H9 (cell line): Measurements from ENCODE around the gene SLC4A9. TPM values are rescaled to one million over a fixed set of nuclear protein-coding genes. Genes with fewer than 3 reads are reported as not detected.

Source experiments
- DNase-seq: peaks from one replicate; pipeline ENCODE4 v3.0.0-alpha.2; 2017
- H2AFZ ChIP-seq: one replicate; pipeline ENCODE4 v1.6.1; 2013; ENCODE audit warnings: mild to moderate bottlenecking, low read length, control low read depth, moderate library complexity
- H2AK5ac ChIP-seq: 2 replicates; pipeline ENCODE4 v1.6.1; 2013; ENCODE audit warnings: low read length, control low read depth, mixed read lengths; ENCODE audit not compliant: insufficient read length
- H2BK120ac ChIP-seq: one replicate; pipeline ENCODE4 v1.6.1; 2013; ENCODE audit warnings: low read depth, mild to moderate bottlenecking, low read length, control low read depth, inconsistent platforms; ENCODE audit not compliant: poor library complexity, severe bottlenecking
- H2BK12ac ChIP-seq: 2 replicates; pipeline ENCODE4 v1.6.1; 2013; ENCODE audit warnings: low read length, control low read depth, mixed read lengths, low read depth; ENCODE audit not compliant: insufficient read length
- H2BK15ac ChIP-seq: 2 replicates; pipeline ENCODE4 v1.6.1; 2013; ENCODE audit warnings: low read depth, low read length, control low read depth
- H2BK20ac ChIP-seq: one replicate; pipeline ENCODE4 v1.6.1; 2013; ENCODE audit warnings: low read depth, mild to moderate bottlenecking, low read length, control low read depth, inconsistent platforms; ENCODE audit not compliant: poor library complexity, severe bottlenecking
- H2BK5ac ChIP-seq: 2 replicates; pipeline ENCODE4 v1.6.1; 2013; ENCODE audit warnings: low read length, control low read depth, mixed read lengths; ENCODE audit not compliant: insufficient read length
- H3K14ac ChIP-seq: 2 replicates; pipeline ENCODE4 v1.6.1; 2013; ENCODE audit warnings: low read length, control low read depth; ENCODE audit not compliant: insufficient read depth
- H3K18ac ChIP-seq: 2 replicates; pipeline ENCODE4 v1.6.1; 2013; ENCODE audit warnings: low read depth, mild to moderate bottlenecking, mixed read lengths, low read length, control low read depth; ENCODE audit not compliant: insufficient read length
- H3K23ac ChIP-seq: 2 replicates; pipeline ENCODE4 v1.6.1; 2013; ENCODE audit warnings: low read length, control low read depth, mixed read lengths, low read depth; ENCODE audit not compliant: insufficient read length
- H3K23me2 ChIP-seq: 2 replicates; pipeline ENCODE4 v1.6.1; 2013; ENCODE audit warnings: low read depth, mild to moderate bottlenecking, mixed read lengths, low read length, control low read depth; ENCODE audit not compliant: insufficient read length, poor library complexity, severe bottlenecking
- H3K27ac ChIP-seq: 2 replicates; pipeline ENCODE4 v1.5.1; 2013; ENCODE audit warnings: low read length, control low read depth, mixed read lengths, low read depth; ENCODE audit not compliant: insufficient read length
- H3K27me3 ChIP-seq: 2 replicates; pipeline ENCODE4 v1.6.1; 2013; ENCODE audit warnings: low read length, control low read depth, inconsistent platforms; ENCODE audit not compliant: insufficient read depth
- H3K4ac ChIP-seq: 2 replicates; pipeline ENCODE4 v1.6.1; 2013; ENCODE audit warnings: low read depth, mild to moderate bottlenecking, control low read depth, inconsistent platforms, low read length, moderate library complexity
- H3K4me1 ChIP-seq: 2 replicates; pipeline ENCODE4 v1.6.1; 2013; ENCODE audit warnings: low read length, control low read depth, inconsistent platforms; ENCODE audit not compliant: insufficient read depth
- H3K4me2 ChIP-seq: 2 replicates; pipeline ENCODE4 v1.6.1; 2013; ENCODE audit warnings: low read length, control low read depth, mixed read lengths; ENCODE audit not compliant: insufficient read length, insufficient read depth
- H3K56ac ChIP-seq: 2 replicates; pipeline ENCODE4 v1.6.1; 2013; ENCODE audit warnings: low read depth, mild to moderate bottlenecking, mixed read lengths, low read length, control low read depth; ENCODE audit not compliant: insufficient read length
- H3K79me1 ChIP-seq: 2 replicates; pipeline ENCODE4 v1.6.1; 2013; ENCODE audit warnings: low read depth, mild to moderate bottlenecking, moderate library complexity, low read length, control low read depth, inconsistent platforms; ENCODE audit not compliant: insufficient read depth, poor library complexity, severe bottlenecking
- H3K79me2 ChIP-seq: 2 replicates; pipeline ENCODE4 v1.6.1; 2013; ENCODE audit warnings: low read length, control low read depth, inconsistent platforms; ENCODE audit not compliant: insufficient read depth
- H3K9ac ChIP-seq: 2 replicates; pipeline ENCODE4 v1.6.1; 2013; ENCODE audit warnings: low read length, control low read depth, mixed read lengths; ENCODE audit not compliant: insufficient read length; ENCODE audit errors: extremely low read depth
- H3K9me3 ChIP-seq: one replicate; pipeline ENCODE4 v1.6.1; 2013; ENCODE audit warnings: low read depth, low read length, inconsistent platforms; ENCODE audit not compliant: control insufficient read depth
- H3T11ph ChIP-seq: one replicate; pipeline ENCODE4 v1.6.1; 2013; ENCODE audit warnings: mild to moderate bottlenecking, low read length, control low read depth, inconsistent platforms
- H4K20me1 ChIP-seq: one replicate; pipeline ENCODE4 v1.6.1; 2013; ENCODE audit not compliant: control insufficient read depth, insufficient read length, insufficient read depth
- H4K5ac ChIP-seq: 2 replicates; pipeline ENCODE4 v1.6.1; 2013; ENCODE audit warnings: low read depth, mild to moderate bottlenecking, mixed read lengths, low read length, control low read depth; ENCODE audit not compliant: insufficient read length
- H4K8ac ChIP-seq: replicated peaks from 2 replicates; pipeline ENCODE4 v1.6.1; 2013; ENCODE audit warnings: low read length, control low read depth, mixed read lengths, low read depth; ENCODE audit not compliant: insufficient read length
- H4K91ac ChIP-seq: 2 replicates; pipeline ENCODE4 v1.6.1; 2013; ENCODE audit warnings: low read depth, mild to moderate bottlenecking, moderate library complexity, mixed read lengths, low read length, control low read depth; ENCODE audit not compliant: insufficient read length
- H3K27ac Mint-ChIP-seq, 3 experiments: 2 replicates in 2 of 3; 3 replicates in 1 of 3; pipeline ENCODE4 v1.8.0; 2020 to 2021; ENCODE audit warnings: mixed read lengths in 3 of 3, mild to moderate bottlenecking in 1 of 3, moderate library complexity in 1 of 3
- H3K27me3 Mint-ChIP-seq: 2 replicates; pipeline ENCODE4 v1.8.0; 2021; ENCODE audit warnings: low read depth, mild to moderate bottlenecking, moderate library complexity, mixed read lengths
- H3K36me3 Mint-ChIP-seq, 3 experiments: 2 replicates in 2 of 3; 3 replicates in 1 of 3; pipeline ENCODE4 v1.8.0; 2020 to 2021; ENCODE audit warnings: low read depth in 3 of 3, mixed read lengths in 3 of 3; ENCODE audit not compliant: insufficient read depth in 1 of 3
- H3K4me1 Mint-ChIP-seq, 2 experiments: 2 replicates each; pipeline ENCODE4 v1.8.0; 2020; ENCODE audit warnings: mixed read lengths in 2 of 2
- H3K4me3 Mint-ChIP-seq, 2 experiments: 2 replicates in 1 of 2; 3 replicates in 1 of 2; pipeline ENCODE4 v1.8.0; 2020 to 2021; ENCODE audit warnings: mild to moderate bottlenecking in 2 of 2, mixed read lengths in 2 of 2, moderate library complexity in 1 of 2
- H3K9me3 Mint-ChIP-seq, 2 experiments: 2 replicates in 1 of 2; 3 replicates in 1 of 2; pipeline ENCODE4 v1.8.0; 2020; ENCODE audit warnings: mild to moderate bottlenecking in 2 of 2, mixed read lengths in 2 of 2, moderate library complexity in 1 of 2
- CTCF ChIP-seq: fragments of 200-600 bp; sonication (generic); conservative IDR thresholded peaks from 3 replicates; pipeline ENCODE4 v1.8.0; 2021; ENCODE audit warnings: antibody characterized with exemption, mild to moderate bottlenecking
- WGBS: extraction: QIAGEN DNeasy Blood & Tissue Kit; methylation state at CpG from one replicate; pipeline ENCODE4 v1.1.7; 2013; ENCODE audit warnings: missing lambda C conversion rate, low lambda C conversion rate, mixed read lengths; ENCODE audit not compliant: insufficient read length; ENCODE audit errors: extremely low coverage; 5-methylcytosine and 5-hydroxymethylcytosine counted together
- total RNA-seq: library from RNA; stranded (reverse); gene quantifications from 2 replicates; pipeline ENCODE4 v1.2.1, GENCODE V29; 2021

SLC4A9 gene
- total RNA-seq, 1 experiment from 2014 or later: 0.07 TPM

DNA sequence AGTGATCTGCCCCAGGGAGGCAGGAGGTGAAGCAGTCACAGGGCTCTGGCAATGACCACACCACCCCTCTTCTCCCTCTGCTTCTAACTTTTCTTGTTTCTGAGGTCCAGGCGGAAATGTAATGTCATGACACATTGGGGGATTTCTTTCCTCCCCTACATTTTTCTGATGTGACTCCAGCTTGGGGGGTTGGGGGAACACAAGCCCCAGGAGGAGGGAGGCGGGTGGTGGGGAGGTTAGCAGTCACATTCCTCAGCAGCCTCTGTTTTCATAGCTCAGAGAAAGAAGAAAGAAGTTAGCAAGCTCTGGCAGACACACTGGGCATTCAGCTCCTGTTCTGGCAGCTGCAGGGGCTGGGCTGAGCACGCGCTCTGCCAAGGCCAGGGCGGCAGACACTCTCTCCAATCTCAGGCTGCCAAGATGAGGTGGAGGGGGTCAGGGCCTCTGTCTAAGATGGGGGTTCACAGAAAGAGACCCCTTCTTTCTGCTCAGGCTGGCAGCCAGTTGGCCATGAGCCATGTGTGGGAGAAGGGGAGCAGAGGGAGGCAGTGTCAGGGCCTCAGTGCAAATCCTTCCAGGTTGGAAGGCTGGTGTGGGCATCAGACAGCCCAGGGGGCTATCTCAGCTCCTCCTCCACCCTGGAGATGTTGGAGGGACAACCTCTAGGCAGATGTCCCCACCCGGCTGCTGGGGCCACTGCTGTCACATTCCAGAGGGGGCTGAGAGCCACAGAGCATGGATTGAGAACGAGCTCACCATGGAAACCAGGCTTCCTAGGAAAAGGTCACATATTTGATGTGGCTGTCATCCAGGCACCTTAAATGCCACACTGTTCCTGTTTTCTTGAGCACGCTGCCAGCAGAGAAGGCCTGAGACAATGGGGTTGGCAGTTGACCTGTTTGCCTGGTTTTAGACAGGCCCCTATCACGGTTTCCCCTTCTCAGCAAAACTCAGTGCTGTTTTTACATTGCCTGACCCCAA lies 37.0 kb upstream of the SLC4A9 start:
- no peak overlapping the region for H3K9ac ChIP-seq
- no peaks in the 10 kb centered on the region; a peak in 1 of 5 replicates for H3K9me3 Mint-ChIP-seq
- H3K14ac ChIP-seq: no peak overlapping the region
- no peaks in the 10 kb centered on the region for H3K27me3 ChIP-seq
- WGBS: no CpG with 5 or more reads among the region's 9 CpGs
- H2BK120ac ChIP-seq: no peak overlapping the region
- H3K4ac ChIP-seq: no peak overlapping the region
- H4K8ac ChIP-seq: no peak overlapping the region
- no peak overlapping the region for H3K23ac ChIP-seq
- no peak overlapping the region for H4K91ac ChIP-seq
- H2AFZ ChIP-seq: no peak overlapping the region
- no peak overlapping the region for H3K27ac Mint-ChIP-seq
- no peaks in the 10 kb centered on the region for H4K20me1 ChIP-seq
- no peaks in the 10 kb centered on the region for H3K4me1 ChIP-seq
- no peak overlapping the region for H2AK5ac ChIP-seq
- H2BK12ac ChIP-seq: no peak overlapping the region
- no peak overlapping the region for H4K5ac ChIP-seq
- H3K79me1 ChIP-seq: no peaks in the 10 kb centered on the region
- no peaks in the 10 kb centered on the region for H3K9me3 ChIP-seq
- no peak overlapping the region for H2BK5ac ChIP-seq
- no peaks in the 10 kb centered on the region; the same call in none of the 2 replicates for H3K27me3 Mint-ChIP-seq
- H3K4me2 ChIP-seq: no peak overlapping the region
- H3T11ph ChIP-seq: no peak overlapping the region
- no peaks in the 10 kb centered on the region for H3K79me2 ChIP-seq
- no peak overlapping the region for H3K4me3 Mint-ChIP-seq
- no peak overlapping the region for H3K27ac ChIP-seq
- no peak overlapping the region for H3K18ac ChIP-seq
- no peak for TF ChIP-seq CTCF
- no peak overlapping the region for H2BK15ac ChIP-seq
- no peak for DNase-seq
- H2BK20ac ChIP-seq: no peak overlapping the region
- no peaks in the 10 kb centered on the region for H3K23me2 ChIP-seq
- H3K36me3 Mint-ChIP-seq: no peaks in the 10 kb centered on the region
- H3K4me1 Mint-ChIP-seq: peaks cover 7 to 11% of the 10 kb centered on the region in 2 experiments
- H3K56ac ChIP-seq: no peak overlapping the region
